ENCODE results near the gene SNRNP27.
"Not testable (repeated sequence)": the region's sequence is repeated elsewhere in the genome, so short reads cannot be mapped to it uniquely, and the experiment has no call there.

The SNRNP27 gene

GRCh38 chr2:69946351-69947324 is 52.9 kb downstream of the SNRNP27 start:
- DNase-seq = peak; percentile 31
- ATAC-seq = peak; percentile 80

DNA sequence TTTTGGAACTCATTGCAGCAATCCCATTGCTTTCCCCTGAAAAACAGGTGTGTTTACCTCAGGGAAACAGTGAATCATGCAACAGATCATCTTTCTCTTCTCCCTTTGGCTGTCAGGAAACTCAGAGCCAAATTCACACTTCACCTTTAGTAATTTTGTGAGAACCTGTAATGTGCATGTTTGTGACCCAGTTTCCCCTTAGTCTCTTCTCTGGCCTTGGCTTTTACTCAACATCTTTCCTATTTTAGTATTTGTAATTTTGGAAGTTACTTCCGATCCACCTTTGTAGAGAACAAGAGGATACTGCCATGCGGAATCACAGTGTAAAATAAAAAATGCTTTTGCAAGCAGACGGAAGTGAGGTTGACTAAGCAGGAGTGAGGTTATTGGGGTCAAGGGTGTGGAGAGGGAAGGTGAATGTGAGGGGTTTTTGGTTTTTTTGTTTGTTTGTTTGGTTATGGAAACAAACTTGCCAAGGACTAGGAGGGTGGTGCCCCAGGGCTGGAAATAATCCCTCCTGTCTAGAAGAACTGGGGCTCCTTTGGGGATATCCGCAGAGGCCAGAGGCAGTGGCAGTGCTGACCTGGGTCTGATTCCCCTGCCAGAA is 53.7 kb downstream of the SNRNP27 start:
- DNase-seq = no peak

DNA sequence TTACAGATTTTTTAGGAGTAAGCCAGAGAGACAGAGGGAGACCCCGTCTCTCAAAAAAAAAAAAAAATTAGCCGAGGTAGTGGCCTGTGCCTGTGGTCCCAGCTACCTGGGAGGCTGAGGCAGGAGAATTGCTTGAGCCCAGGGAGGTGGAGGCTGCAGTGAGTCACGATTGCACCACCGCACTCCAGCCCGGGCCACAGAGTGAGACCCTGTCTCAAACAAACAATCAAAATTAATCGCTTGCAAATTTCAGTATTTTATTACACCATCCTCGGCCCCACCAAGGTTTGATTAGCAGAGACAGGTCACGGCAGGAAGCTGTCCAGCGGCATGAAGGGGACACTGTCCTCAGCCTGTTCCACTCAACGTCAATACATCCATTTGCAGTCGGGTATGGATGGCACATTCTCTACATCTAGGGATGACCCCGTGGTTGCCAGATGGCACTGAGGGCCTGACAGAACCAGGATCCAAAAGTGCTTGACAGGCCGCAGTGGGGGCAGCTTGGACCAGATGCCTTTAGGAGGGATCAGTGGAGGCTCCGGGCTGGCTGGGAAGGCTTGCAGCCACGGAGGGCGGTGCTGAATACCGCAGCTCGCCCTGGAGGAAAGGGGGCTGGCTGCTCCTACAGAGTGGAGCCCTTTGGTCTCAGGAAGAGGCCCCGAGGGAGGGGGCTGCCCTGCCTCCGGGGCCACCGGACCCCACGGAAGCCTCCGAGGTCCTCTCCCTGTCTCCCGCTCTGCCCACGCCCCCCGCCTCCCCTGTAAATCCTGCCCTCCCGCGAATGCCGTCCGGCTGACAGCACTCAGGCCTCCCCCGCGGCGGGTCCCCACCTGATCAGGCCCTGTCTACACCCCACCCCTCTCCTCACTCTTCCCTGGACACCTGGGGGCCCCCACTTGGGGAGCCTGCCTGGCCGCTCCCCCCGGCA is 54.5 kb downstream of the SNRNP27 start:
- ATAC-seq = no peak

More for the DNA sequence above, 53.7 kb downstream of the SNRNP27 start:
- no peak for ATAC-seq

DNA sequence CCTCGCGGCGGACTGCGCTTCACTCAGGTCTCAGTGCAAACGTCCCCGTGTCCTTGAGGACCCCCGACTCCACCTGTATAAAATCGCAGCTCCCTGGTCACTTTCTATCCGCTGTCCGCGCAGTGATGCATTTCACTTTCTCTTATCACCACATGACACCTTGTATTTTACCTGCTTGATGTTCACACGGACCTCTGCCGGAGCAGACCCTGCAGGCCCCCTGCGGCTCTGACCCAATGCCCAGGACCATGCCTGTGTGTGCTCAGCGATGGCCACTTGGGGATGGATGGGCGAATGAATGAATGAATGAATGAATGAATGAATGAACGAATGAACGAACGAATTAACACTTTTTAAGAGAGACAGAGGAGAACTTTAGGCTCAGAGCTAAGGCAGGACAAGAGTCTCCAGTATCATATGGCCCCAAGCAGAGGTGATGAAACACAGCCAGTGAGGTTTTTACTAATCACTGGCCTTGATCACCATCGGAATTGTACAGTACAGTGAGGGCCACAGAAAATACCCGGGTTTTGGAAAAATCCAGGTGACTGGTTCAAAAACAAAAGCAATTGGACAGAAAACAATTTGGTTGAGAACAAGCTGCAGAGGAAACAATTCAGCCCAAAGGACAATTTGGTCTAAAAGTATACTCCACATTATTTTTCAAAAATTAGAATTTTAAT is 55.3 kb downstream of the SNRNP27 start:
- no peak for DNase-seq
- ATAC-seq = no peak

More for the DNA sequence above, 54.5 kb downstream of the SNRNP27 start:
- DNase-seq = no peak

GRCh38 chr2:69950241-69950640 is 56.5 kb downstream of the SNRNP27 start:
- DNase-seq = no peak

GRCh38 chr2:69950671-69951070 is 56.9 kb downstream of the SNRNP27 start:
- not testable (repeated sequence) for ATAC-seq, DNase-seq

More at GRCh38 chr2:69950241-69950640, 56.5 kb downstream of the SNRNP27 start:
- ATAC-seq = no peak

GRCh38 chr2:69952336-69953115 is 58.8 kb downstream of the SNRNP27 start:
- ATAC-seq (no peak), DNase-seq (no peak)

DNA sequence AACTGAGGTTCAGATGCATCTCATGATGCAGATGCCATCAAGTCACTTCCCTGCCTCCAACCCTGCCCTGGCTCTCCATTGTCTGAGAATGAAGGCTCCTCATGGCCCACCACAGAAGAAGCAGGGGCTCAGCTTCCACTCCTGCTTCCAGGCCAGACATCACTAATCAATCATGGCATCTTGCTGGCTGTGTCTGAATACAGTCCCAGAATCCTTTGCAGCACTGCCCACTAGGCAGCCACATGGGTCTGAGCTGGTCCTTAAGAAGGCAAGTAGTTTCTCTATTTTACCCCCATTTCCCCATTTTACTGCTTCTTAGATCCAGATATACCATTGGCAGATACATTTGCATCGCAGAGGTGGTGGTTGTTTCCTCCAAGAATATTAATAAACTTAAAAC is 60.3 kb downstream of the SNRNP27 start:
- DNase-seq (no peak), ATAC-seq (no peak)

Measured in stimulated activated naive CD8-positive, alpha-beta T cell treated with anti-CD3 and anti-CD28 coated beads, Interleukin-15, Interleukin-2, amounts not matched to agents 100 U/mL and 50 U/mL, for 24 hours (primary cell).